Activated CD8-positive, alpha-beta memory T cell treated with anti-CD3 and anti-CD28 coated beads, Interleukin-2, amount 50 U/mL, for 4 hours (primary cell): ENCODE measurements around the gene ANO10.
"Not testable (repeated sequence)": the region's sequence is repeated elsewhere in the genome, so short reads cannot be mapped to it uniquely, and the experiment has no call there.

Source experiments
- DNase-seq: peaks from one replicate; pipeline ENCODE4 v3.0.0-alpha.2; 2020

The ANO10 gene

DNA sequence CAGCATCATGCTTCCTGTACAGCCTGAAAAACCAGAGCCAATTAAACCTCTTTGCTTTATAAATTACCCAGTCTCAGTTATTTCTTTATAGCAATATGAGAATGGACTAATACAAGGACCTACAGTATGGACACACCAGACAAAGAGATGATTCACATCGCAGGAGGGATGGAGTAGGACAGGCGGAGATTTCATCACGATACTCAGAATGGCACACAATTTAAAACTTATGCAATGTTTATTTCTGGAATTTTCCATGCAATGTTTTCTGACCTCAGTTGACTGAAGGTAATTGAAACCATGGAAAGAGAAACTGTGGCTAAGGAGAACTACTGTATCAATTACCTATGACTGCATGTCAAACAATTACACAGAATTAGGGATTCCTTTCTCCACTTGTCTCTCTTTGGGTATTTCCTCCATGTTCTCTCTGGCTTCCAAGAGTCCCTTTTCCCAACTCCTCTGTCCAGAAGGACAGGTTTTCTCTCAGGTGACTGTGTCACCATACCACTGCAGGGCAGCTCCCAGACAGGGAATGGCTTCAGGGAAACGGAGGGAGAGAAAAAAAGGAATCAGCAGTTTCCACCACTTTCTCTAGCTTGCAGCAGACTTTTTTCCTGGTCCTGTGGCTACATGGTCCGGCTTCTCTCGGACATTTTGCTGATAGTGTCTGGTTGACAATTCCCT is 3.0 kb upstream of the ANO10 start:
- no peak for DNase-seq

DNA sequence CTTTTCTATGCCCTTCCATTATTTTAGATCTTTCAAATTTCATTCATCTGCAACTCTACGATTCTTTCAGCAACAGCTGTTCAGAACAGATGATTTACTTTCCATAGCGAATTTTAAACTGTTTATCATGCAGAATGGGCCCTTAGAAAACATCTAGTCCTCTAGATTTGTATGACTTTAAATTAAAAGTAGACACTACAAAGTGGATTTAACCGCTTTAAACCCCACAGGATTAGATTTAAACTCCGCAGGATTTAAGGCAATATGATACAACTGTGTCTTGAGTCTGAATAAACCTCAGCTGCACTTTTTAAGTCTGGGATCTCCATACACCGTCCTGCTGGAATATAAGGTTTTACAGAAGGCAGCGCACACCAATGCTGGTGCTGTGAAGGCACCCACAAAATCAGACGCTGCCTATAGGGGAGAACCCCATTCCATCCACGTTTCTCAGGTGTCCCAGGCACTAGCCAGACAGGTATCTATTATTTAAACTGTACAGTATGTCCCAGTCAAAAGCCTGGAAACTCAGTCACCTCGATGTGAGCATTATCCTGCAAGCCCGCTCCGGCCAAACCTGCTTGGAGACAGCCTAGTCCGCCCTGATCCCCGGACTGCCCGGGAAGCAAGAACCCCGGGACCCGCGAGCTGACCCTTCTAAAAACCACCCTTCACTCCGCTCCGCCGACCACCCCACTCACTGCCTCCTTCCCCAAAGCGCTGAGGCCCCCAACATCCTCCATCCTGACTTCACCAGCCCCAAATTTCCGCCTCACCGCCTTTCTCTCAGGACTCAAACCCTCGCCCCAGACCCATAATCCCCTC is 768 bp downstream of the ANO10 start:
- DNase-seq, result no peak

DNA sequence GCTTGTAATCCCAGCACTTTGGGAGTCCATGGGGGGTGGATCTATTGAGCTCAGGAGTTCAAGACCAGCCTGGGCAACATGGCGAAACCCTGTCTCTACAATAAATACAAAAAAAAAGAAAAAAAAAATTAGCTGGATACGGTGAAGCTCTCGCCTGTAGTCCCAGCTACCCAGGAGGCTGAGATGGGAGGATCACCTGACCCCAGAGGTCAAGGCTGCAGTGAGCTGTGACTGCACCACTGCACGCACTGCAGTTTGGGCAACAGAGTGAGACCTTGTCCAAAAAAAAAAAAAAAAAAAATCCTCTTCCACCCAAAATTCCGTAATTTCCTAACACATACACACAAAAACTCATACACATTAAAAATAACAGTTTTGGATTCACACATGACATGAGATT is 2.2 kb downstream of the ANO10 start:
- no peak for DNase-seq

DNA sequence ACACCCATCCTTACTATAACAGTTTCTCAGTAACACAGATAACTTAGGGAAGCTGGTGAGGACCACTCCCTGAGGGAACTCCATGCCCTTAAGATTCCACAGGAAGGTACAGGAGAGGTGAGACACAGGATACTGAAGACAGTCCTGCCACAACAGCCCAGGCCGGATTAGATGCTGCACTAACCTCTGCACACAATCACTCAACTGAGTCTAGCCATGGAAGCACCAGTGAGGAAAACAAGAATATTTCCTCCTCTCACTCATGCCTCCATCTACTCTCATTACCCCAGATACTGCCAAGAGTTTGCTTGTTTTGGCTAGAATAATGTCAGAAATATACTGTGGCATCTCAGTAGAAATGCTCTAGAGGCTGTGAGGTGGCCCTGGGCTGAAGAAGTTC is 3.7 kb downstream of the ANO10 start:
- DNase-seq, result no peak

DNA sequence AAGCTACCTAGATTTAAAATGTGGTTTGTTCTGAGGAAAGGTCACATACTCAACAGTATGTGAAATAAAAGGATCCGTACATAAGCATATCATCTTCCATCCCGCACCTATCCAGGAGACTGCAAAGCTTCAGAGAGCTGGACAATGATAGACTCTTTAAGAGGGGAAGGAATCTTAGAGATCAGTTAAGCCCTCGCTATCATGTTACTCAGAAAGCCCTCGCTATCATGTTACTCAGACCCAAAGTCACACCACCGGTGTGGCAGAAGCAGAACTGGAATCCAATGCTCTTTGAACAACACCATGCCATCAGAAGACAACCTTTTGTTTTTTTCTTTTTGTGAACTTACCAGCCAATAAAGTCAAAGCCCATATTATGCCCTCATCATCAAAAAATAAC is 5.8 kb downstream of the ANO10 start:
- no peak for DNase-seq

DNA sequence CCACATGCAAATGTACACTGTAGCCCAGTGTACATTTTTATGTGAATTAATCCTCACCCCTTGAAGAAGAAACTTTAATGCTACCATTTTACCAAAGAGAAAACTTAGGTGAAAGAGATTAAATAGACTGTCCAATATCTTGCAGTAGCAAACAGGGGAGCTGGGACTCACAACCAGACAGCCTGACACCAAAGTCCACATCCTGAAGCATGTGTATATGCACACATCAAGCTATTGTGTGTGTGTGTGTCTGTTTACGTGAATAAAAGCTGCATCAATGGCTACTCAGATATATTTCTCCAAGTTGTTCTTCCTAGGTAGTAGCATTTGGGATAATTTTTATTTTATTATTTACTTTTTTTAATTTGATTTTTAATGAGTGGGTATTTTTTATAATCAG is 6.7 kb downstream of the ANO10 start:
- no peak for DNase-seq

DNA sequence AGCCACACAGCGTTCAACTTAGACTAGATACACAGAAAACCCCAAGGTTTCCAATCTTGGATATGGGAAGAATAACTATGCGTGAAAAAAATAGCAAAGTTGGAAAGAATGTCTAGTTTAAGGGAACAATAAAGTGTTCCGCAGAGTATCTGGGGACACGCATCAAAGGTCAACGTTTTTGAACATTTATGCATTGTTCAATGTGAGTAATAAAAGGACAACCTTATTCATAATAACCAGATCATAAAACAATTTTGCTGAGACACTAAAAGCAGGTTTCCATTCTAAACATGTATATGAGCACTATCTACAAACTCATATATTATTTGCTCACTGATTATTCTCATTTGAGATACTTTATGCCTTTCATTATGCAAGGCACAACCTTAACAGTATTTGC is 7.8 kb downstream of the ANO10 start:
- DNase-seq, result no peak

DNA sequence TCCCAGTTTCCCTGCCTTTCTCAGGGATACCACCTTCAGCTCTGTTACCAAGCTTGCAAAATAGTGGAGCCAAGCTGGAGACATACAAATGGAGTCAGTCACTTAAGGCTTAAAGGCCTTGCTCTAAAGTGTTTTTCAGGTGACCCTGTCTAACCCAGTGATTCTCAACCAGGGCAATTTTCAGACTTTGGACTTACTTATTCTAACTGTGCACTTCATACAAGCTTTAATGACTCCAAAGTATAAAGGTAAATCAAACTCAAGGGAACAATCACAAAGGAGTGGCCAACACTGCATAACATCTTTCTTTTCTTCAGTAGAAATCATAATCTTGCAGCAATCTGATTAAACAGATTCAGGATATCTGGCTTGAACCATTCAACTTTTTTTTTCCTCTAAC is 9.4 kb downstream of the ANO10 start:
- DNase-seq, result no peak

DNA sequence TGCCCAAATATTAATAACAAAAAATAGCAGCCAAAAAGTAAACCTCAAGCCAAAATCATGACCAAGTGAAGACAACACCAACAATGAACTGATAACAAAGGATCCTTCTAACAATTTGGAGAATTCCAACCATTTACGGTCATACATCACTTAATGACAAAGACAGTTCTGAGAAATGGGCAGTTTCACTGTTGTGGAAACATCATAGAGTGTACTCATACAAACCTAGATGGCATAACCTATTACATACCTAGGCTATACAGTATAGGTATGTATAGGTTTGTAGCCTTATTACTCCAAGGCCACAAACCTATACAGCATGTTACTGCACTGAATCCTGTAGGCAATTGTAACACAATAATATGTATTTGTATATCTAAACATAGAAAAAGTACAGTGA is 12.4 kb downstream of the ANO10 start:
- DNase-seq, result no peak

DNA sequence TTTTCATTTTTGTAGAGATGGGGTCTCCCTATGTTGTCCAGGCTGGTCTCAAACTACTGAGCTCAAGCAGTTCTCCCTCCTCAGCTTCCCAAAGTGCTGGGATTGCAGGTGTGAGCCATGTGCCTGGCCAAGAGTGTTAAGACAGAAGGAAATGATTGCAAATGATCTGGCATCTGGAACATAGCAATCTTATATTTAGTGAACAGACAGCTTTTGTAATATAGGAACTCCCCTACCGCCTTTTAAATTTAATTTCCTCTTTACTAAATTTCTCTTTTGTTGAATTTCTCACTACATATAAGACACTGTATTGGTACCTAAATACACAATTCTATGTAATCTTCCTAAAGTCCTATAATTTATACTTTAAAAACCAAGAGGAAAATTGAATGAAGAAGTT is 13.1 kb downstream of the ANO10 start:
- DNase-seq, result no peak

DNA sequence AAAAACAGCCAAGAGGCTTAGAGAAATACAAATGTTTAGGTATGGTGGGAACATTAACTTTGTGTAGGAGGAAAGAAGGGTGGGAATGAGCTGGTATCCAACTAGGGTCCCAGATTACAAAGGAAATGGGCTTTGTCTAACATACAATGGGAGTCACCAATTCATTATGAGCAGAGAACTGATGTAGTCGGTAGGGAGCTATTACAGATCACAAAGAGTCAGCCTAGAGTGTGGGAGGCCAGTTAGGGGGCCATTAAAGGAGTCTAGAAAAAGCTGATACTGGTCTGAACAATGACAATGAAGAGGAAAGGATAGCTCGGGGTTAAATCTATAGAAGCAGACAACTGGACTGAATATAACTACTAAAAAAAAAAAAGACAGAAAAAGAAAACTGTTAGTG is 15.5 kb downstream of the ANO10 start:
- DNase-seq, result no peak

DNA sequence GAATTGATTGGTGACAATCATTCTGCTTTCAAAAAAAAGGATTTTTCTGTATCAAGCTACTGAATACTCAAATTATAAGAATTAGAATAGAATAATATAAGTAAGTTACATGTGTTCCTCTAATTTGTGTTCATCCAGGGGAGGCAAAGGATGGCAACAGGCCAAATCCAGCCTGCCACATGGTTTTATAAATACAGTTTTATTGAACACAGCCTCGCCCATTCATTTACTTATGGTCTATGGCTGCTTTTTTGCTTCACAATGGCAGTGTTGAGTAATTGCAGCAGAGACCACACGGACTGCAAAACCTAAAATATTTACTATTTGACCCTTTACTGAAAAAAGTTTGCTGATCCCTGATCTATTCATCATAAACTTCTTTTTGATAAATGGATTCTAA is 21.9 kb downstream of the ANO10 start:
- DNase-seq, result not testable (repeated sequence)

DNA sequence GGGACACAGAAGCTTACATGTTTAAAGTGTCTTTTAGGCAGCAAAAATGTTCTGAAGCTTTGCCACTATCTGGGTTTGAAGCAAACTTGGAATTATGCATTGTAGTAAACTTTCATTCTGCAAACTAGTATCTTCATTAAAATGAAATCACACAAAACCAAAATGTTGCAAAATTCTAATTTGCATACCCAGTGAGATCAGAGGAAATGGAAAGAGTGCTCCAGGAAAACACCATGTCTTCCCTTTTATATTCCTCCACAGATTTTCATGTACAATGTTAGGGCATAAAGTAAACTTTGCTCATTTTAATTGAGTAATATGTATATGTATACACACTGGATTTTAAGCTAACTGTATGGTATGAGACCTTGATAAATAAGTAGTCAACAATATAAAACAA is 23.9 kb downstream of the ANO10 start:
- DNase-seq, result no peak

DNA sequence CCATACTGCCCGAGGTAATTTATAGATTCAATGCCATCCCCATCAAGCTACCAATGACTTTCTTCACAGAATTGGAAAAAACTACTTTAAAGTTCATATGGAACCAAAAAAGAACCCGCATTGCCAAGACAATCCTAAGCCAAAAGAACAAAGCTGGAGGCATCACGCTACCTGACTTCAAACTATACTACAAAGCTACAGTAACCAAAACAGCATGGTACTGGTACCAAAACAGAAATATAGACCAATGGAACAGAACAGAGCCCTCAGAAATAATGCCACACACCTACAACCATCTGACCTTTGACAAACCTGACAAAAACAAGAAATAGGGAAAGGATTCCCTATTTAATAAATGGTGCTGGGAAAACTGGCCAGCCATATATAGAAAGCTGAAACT is 25.6 kb downstream of the ANO10 start:
- DNase-seq, result not testable (repeated sequence)

DNA sequence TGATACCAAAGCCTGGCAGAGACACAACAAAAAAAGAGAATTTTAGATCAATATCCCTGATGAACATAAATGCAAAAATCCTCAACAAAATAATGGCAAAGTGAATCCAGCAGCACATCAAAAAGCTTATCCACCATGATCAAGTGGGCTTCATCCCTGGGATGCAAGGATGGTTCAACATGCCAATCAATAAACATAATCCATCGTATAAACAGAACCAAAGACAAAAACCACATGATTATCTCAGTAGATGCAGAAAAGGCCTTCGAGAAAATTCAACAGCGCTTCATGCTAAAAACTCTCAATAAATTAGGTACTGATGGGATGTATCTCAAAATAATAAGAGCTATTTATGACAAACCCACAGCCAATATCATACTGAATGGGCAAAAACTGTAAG is 26.5 kb downstream of the ANO10 start:
- DNase-seq, result not testable (repeated sequence)

DNA sequence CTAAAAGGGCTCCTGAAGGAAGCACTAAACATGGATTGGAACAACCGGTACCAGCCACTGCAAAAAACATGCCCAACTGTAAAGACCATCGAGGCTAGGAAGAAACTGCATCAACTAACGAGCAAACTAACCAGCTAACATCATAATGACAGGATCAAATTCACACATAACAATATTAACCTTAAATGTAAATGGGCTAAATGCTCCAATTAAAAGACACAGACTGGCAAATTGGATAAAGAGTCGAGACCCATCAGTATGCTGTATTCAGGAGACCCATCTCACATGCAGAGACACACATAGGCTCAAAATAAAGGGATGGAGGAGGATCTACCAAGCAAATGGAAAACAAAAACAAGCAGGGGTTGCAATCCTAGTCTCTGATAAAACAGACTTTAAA is 28.2 kb downstream of the ANO10 start:
- DNase-seq, result not testable (repeated sequence)

DNA sequence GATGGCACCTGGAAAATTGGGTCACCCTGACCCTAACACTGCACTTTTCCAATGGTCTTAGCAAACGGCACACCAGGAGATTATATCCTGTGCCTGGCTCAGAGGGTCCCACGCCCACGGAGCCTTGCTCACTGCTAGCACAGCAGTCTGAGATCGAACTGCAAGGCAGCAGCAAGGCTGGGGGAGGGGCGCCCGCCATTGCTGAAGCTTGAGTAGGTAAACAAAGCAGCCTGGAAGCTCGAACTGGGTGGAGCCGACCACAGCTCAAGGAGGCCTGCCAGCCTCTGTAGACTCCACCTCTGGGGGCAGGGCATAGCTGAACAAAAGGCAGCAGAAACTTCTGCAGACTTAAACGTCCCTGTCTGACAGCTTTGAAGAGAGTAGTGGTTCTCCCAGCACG is 29.9 kb downstream of the ANO10 start:
- not testable (repeated sequence) for DNase-seq

DNA sequence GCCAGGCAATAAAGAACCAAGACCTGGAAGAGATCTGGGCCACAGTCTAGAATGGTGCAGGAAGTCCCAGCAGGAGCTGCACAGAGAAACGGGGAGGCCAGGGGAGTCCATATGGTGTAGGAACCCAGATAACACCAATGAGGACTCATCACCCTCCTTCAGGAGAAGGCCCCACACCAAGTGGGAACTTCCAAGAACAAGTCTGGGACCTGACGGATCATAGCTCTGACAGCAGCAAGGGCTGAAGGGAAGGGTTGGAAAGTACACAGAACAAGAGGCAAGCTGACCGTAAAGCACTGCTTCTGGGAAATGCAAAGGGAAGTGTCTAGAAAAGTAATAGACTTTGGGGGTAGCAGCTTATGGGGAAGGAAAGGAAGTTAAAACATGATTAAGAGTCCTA is 34.5 kb downstream of the ANO10 start:
- DNase-seq, result no peak

DNA sequence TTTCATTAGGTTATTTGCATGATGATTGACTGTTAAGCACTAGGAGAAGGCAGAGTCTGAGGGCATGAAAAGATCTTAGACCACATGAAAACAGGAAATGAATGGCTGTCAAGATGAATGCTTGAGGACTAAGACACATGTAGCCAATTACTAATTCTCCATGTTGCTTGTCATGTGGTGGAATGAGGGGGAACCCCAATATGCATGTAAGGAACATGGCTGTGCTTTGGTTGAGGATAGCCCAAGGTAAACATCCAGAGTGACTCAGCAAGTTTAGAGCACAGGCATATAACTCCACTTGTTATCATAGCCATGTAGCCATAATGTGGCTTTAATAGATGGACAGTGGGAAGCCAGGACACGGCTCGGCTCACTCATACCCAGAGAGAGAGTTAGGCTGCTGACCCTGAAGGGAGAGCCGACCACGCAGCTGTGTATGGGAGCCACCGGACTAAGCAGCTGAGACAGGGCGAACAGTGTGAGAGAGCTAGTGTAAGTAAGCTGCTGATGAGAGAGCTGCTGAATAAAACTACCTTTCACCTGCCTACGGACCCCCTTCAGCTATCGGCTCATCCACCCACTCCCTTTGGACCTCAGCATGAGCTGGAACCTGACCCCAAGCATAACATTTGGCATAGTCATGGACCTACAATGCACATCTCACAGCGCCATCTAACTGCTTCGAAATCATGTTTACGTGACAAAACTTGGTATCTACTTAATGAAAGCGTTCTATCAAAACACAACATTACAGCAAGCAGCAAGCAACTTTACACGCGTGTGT is 37.6 kb downstream of the ANO10 start:
- DNase-seq, result no peak

DNA sequence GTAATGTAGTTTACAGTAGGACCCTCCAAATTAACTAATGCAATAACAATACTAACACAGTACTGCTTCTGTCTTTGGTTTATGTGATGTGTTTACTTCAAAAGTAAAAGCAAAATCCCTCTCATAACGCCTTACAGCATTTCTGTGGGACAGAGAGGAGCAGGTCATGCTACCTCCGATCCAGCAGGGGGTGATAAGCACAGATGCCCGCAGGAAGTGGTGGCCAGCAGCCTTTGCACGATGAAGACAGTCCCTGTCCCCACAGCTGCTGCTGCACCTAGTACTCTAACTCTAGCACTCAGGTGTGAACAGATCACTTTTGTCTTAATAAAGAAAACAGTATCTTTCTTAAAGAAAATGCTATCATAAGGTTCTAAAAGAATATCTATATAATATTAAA is 38.3 kb downstream of the ANO10 start:
- DNase-seq, result no peak

DNA sequence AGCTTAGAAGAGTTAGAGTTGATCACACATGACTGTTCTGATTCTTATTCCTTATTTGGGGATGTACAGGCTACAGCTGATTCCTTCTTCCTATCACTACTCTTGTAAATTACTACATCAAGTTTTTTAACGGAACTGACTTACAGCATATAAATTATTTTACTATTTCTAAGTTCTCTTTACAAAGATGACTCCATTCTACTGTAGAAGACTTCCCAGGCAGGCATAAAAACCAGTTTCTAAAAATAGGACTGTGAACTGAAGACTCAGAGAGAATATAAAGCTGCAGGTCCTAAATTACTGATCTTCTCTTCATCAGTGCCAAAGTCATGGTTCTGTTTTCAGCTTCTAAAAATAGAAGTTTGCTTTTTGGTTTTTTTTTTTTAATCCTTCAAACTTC is 38.9 kb downstream of the ANO10 start:
- DNase-seq, result no peak

DNA sequence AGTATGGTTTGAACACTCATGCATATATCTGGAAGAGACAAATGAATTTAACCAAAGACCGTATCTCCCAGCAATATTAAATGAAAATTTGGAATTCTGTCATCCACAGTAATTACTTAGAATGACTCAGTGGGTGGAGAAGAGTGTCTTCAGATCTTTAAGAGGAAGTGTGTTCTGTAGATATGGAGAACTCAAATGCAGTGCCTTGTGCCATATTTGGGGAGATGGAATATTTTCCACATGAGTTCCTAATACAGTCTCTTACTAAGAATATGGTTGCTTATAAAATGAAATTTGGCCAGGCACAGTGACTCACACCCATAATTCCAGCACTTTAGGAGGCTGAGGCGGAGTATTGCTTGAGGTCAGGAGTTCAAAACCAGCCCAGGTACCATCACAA is 40.5 kb downstream of the ANO10 start:
- no peak for DNase-seq

DNA sequence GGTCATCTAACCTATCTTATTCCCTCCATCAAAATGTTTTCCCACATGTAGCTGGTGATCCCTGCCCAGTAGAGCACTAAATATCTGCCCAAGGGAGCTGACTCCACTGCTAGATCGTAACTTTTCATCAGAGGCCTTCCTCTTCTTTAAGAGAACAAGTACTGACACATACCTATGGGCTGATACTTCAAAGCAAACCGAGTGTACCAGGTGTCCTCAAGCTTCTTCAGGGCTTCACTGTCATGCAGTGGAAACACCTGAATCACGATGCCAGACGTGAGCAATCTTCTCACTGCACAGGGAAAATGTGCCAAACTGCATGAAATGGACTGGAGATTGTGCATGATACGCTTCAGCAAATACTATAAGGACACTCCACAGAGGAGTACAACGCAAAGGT is 41.6 kb downstream of the ANO10 start:
- no peak for DNase-seq

DNA sequence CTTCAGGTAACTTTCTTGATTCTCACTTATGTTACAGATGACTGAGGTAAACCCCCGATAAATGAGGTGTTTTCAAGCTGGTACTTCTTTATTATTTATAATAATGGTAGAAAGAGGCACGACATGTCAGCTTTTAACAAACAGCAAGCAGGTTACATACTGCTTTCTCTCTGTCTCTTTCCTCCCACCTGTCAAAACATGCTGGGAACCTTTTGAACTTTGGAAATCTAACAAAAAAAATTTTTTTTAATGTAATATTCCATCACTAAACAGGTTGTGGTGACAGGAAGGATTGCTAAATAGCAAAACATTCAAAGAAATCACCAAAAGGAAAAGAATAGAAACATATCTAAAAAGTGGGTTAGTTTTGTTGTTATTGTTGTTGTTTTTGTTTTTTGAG is 48.2 kb downstream of the ANO10 start:
- no peak for DNase-seq
